Endothelial cell of umbilical vein (primary cell): ENCODE measurements around the gene ST3GAL4.
"Not testable (repeated sequence)": the region's sequence is repeated elsewhere in the genome, so short reads cannot be mapped to it uniquely, and the experiment has no call there.

Experiments
- CTCF ChIP-seq, 2 donors: IDR thresholded peaks; 1 replicate in 1 of 2; 2 replicates in 1 of 2; pipeline ENCODE4 v1.5.1; 2011; ENCODE audit warnings: low read length in 2 of 2, mild to moderate bottlenecking in 2 of 2, moderate library complexity in 2 of 2, control low read depth in 1 of 2, inconsistent platforms in 1 of 2, low read depth in 1 of 2; ENCODE audit not compliant: insufficient read depth in 1 of 2; ENCODE audit errors: extremely low read depth in 1 of 2
- JUN ChIP-seq: IDR thresholded peaks from 2 replicates; pipeline ENCODE4 v1.6.1; 2011; ENCODE audit warnings: borderline replicate concordance, low read depth; ENCODE audit not compliant: insufficient read length, insufficient read depth
- MYC ChIP-seq: IDR thresholded peaks from one replicate; pipeline ENCODE4 v1.6.1; 2011; ENCODE audit warnings: mild to moderate bottlenecking, low read depth, low read length
- POLR2A ChIP-seq: IDR thresholded peaks from 2 replicates; pipeline ENCODE4 v1.6.1; 2012; ENCODE audit warnings: low read depth, mild to moderate bottlenecking, control low read depth, low read length
- POLR2AphosphoS5 ChIP-seq: IDR thresholded peaks from 2 replicates; pipeline ENCODE4 v1.6.1; 2012; ENCODE audit warnings: low read depth, mild to moderate bottlenecking, control low read depth, low read length, moderate library complexity; ENCODE audit not compliant: insufficient read depth

- TF ChIP-seq CTCF (IDR thresholded peaks at IDR 0.05; ENCODE audit: extremely low read depth in 1 of 2, insufficient read depth in 1 of 2, low read depth in 1 of 2, low read length in 2 of 2); MYC; POLR2AphosphoS5; POLR2A; JUN: not testable (repeated sequence)
These were observed 8.5 kb upstream of the ST3GAL4 start for GRCh38 chr11:126346946-126347345.
